GM19452 (cell line): ENCODE results near the gene DNAJC19.

Source experiments
- ATAC-seq: cut with Tn5 transposase; IDR thresholded peaks from one replicate; pipeline ENCODE4 v1.9.1; 2021; ENCODE audit not compliant: unreplicated experiment

Gene DNAJC19

GRCh38 chr3:180962530-180962929 lies 27.0 kb downstream of the DNAJC19 start:
- ATAC-seq: no peak

DNA sequence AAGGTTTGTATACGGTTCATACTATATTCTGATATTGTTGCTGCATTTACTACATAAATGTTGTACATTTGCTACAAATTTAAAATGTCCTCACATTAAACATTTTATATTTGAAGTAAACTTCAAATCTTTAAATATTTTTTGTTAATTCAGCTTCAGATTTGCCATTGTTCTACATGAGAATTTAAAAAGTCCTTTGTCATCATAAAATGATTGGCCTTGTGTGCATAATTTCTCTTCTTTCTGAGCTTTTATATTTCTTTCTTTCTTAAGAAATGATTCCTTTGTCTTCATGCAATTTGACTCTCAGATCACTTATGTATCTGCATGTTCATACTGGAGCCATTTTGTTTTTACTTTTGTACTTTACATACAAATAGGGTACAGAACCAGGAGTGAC lies 28.0 kb downstream of the DNAJC19 start:
- ATAC-seq: no peak

DNA sequence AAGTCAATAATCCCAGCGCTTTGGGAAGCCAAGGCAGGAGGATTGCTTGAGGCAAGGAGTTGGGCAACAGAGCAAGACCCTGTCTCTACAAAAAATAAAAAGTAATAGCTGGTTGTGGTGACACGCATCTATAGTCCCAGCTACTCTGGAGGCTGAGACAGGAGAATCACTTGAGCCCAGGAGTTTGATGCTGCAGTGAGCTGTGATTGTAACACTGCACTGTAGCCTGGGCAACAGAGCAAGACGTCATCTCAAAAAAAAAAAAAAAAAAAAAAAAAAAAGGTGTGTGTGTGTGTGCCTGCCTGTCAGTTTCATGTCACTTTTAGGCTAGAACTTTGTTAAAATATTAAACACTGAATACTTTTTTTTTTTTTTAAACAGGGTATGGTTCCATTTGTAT lies 28.4 kb downstream of the DNAJC19 start:
- ATAC-seq: no peak

GRCh38 chr3:180959691-180960090 lies 29.8 kb downstream of the DNAJC19 start:
- ATAC-seq: no peak

DNA sequence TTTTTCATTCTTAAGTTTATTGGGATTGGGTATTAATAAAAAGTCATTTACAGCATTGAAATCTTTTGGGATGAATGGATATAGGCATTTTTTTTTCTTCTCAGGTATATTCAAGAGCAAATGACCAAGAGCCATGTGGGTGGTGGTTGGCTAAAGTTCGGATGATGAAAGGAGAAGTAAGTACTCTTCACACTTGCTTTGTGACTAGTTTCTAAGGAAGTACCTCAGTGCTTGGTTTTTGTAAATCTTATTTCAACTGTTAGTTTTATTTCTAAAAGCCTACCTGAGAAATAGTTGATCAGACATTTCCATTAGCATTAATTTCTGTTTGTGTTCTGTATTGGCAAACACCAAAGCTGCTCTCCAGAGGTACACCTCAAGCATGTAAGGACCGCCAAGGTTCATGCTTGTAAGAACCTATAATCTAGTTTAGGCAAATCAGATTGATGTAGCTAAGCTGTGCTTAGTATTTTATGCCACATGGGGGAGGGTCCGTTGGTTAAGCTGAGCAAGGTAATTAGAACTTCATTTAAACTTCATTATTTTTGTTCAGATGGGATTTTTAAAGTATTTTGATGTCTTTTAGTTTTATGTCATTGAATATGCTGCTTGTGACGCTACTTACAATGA lies 41.7 kb downstream of the DNAJC19 start:
- peak; percentile 72 for ATAC-seq

GRCh38 chr3:180940826-180941225 lies 48.7 kb downstream of the DNAJC19 start:
- no peak for ATAC-seq

- ATAC-seq: no peak
Observed at GRCh38 chr3:180934638-180935037, 54.9 kb downstream of the DNAJC19 start.
